ENCODE data around the gene ADARB1. TPM values are rescaled to one million over a fixed set of nuclear protein-coding genes. Genes with fewer than 3 reads are reported as not detected.

ADARB1 gene
- total and polyA plus RNA-seq, 9 of the 15 experiments (the other 6 are each of a cell fraction or from before 2014, with no cell fraction given), result 6.7 to 16.0 (median 8.3) TPM

DNA sequence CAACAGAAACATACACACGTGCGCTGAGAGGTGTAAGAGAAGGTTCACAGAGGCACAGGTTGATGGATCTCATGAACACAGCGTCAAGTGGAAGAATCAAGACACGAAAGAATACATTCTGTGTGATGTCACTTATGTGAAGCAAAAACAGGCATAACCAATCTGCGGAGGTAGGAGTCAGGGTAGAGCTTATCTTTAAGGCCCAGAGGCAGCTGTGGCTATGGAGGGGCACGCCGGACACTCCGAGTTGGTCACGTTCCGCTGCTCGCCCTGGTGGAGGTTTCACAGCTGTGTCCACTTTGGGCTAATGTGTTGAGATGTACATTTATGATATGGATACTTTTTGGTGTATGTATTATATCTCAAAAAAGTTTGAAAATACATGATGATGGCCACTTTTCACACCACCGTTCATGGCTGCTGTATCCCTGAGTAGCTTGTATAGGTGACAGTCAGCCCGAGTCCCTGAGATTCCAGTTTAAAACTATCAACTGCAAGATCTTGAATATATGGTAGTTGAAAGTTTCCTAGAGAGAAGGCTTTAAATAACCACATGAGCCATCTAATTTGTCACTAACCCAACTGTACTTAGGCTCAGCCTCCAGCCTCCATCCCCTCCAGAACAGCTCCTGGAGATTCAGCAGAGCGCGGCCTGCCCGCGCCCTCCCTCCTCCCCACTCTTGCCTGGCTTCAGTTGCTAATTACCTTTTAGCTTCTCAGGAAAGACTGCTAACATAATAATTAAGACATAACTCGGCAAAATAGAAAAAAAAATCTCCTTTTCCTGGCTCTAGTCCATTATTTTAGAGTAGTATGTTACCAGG lies 6.7 kb upstream of the ADARB1 start (continued):
- TF ChIP-seq GTF2A2 (tag; IDR thresholded peaks at IDR 0.05) (no peak), ZBTB5 (IDR thresholded peaks at IDR 0.05) (no peak), EHMT2 (IDR thresholded peaks at IDR 0.05) (peak; percentile 68; the same call in 1 of the 2 replicates), KDM5B (IDR thresholded peaks at IDR 0.05; ENCODE audit: insufficient replicate concordance, low read depth, low read length) (peak; percentile 47), MLX (CRISPR knock-in tag; conservative IDR thresholded peaks at IDR 0.05) (no peak), MEF2D (tag; conservative IDR thresholded peaks at IDR 0.05; ENCODE audit: low read depth) (peak; percentile 91), HNRNPH1 (optimal IDR thresholded peaks at IDR 0.05; ENCODE audit: low read depth, low read length) (no peak), OTX1 (CRISPR knock-in tag; IDR thresholded peaks at IDR 0.05) (0 out of 2 replicates have a peak, but pooled peaks have one; percentile 12), ZNF280A (IDR thresholded peaks at IDR 0.05; ENCODE audit: low read depth, partially characterized antibody) (no peak), ZFPM2 (CRISPR knock-in tag; IDR thresholded peaks at IDR 0.05) (no peak), SOX6 (IDR thresholded peaks at IDR 0.05) (peak; percentile 97), TEAD4 (IDR thresholded peaks at IDR 0.05; ENCODE audit: low read length) (peak; percentile 98), TEAD4 (CRISPR knock-in tag; IDR thresholded peaks at IDR 0.05; ENCODE audit: borderline replicate concordance) (no peak), MAX (CRISPR knock-in tag; IDR thresholded peaks at IDR 0.05) (peak; percentile 63)
- TF ChIP-seq, protein P1, sequence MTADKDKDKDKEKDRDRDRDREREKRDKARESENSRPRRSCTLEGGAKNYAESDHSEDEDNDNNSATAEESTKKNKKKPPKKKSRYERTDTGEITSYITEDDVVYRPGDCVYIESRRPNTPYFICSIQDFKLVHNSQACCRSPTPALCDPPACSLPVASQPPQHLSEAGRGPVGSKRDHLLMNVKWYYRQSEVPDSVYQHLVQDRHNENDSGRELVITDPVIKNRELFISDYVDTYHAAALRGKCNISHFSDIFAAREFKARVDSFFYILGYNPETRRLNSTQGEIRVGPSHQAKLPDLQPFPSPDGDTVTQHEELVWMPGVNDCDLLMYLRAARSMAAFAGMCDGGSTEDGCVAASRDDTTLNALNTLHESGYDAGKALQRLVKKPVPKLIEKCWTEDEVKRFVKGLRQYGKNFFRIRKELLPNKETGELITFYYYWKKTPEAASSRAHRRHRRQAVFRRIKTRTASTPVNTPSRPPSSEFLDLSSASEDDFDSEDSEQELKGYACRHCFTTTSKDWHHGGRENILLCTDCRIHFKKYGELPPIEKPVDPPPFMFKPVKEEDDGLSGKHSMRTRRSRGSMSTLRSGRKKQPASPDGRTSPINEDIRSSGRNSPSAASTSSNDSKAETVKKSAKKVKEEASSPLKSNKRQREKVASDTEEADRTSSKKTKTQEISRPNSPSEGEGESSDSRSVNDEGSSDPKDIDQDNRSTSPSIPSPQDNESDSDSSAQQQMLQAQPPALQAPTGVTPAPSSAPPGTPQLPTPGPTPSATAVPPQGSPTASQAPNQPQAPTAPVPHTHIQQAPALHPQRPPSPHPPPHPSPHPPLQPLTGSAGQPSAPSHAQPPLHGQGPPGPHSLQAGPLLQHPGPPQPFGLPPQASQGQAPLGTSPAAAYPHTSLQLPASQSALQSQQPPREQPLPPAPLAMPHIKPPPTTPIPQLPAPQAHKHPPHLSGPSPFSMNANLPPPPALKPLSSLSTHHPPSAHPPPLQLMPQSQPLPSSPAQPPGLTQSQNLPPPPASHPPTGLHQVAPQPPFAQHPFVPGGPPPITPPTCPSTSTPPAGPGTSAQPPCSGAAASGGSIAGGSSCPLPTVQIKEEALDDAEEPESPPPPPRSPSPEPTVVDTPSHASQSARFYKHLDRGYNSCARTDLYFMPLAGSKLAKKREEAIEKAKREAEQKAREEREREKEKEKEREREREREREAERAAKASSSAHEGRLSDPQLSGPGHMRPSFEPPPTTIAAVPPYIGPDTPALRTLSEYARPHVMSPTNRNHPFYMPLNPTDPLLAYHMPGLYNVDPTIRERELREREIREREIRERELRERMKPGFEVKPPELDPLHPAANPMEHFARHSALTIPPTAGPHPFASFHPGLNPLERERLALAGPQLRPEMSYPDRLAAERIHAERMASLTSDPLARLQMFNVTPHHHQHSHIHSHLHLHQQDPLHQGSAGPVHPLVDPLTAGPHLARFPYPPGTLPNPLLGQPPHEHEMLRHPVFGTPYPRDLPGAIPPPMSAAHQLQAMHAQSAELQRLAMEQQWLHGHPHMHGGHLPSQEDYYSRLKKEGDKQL (CRISPR knock-in tag; IDR thresholded peaks at IDR 0.05; ENCODE audit: borderline replicate concordance), result peak; percentile 93; the same call in 1 of the 2 replicates

All from K562 (cell line).